Body of pancreas (tissue), 4 donors: ENCODE measurements around the gene LARP1.

Source experiments
- POLR2A ChIP-seq, 3 donors: fragments of 450-650 bp; IDR thresholded peaks; one replicate each; pipeline ENCODE4 v1.6.1; 2016; ENCODE audit warnings: antibody characterized with exemption in 3 of 3, mild to moderate bottlenecking in 2 of 3
- TF ChIP-seq, protein P1 (sequence below), 7 experiments: fragments of 450-650 bp in 4 of 7; fragments of 200-600 bp in 3 of 7; sonication (generic) in 3 of 7; IDR thresholded peaks; one replicate each; pipeline ENCODE4 v1.5.1; 2016 to 2019; ENCODE audit warnings: antibody characterized with exemption in 7 of 7

DNA sequence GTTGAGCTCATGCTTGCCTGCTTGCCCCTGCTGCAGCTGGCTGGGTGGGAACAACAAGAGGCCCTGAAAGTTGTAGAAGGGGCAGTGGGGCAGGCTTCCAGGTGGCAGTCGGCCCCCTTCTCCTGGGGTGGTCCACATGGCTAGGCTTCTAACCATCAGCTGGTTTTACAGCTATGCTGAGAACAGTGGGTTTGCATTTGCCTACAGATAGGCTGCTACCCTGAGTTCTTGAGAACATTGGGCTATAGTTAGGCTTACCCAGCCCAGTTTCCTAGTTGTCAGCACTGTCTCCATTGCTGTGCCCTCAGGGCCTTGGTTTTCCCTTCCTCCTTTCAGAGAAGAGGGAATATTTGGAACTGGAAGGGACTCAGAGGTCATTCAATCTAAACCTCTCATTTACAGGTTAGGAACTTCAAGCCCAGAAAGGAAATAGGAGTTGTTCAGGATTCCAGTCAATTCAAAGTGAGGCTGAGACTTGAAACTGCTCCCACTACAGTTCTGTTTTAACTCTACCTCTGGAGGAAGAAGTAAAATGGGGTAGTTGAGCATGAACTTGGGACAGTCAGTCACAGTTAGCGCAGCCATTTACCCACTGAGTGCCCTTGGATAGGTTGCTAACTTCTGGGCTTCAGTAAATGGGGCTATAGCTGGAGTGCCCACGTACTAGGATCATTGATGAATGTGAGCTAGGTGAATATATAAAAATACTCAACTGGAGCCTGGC lies 11.5 kb downstream of the LARP1 start:
- TF ChIP-seq, protein P1, sequence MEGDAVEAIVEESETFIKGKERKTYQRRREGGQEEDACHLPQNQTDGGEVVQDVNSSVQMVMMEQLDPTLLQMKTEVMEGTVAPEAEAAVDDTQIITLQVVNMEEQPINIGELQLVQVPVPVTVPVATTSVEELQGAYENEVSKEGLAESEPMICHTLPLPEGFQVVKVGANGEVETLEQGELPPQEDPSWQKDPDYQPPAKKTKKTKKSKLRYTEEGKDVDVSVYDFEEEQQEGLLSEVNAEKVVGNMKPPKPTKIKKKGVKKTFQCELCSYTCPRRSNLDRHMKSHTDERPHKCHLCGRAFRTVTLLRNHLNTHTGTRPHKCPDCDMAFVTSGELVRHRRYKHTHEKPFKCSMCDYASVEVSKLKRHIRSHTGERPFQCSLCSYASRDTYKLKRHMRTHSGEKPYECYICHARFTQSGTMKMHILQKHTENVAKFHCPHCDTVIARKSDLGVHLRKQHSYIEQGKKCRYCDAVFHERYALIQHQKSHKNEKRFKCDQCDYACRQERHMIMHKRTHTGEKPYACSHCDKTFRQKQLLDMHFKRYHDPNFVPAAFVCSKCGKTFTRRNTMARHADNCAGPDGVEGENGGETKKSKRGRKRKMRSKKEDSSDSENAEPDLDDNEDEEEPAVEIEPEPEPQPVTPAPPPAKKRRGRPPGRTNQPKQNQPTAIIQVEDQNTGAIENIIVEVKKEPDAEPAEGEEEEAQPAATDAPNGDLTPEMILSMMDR (IDR thresholded peaks at IDR 0.05): no peak
- TF ChIP-seq POLR2A (IDR thresholded peaks at IDR 0.05): no peak
